ENCODE data around the gene CNGB1.
"Not testable (repeated sequence)": the region's sequence is repeated elsewhere in the genome, so short reads cannot be mapped to it uniquely, and the experiment has no call there.

DNA sequence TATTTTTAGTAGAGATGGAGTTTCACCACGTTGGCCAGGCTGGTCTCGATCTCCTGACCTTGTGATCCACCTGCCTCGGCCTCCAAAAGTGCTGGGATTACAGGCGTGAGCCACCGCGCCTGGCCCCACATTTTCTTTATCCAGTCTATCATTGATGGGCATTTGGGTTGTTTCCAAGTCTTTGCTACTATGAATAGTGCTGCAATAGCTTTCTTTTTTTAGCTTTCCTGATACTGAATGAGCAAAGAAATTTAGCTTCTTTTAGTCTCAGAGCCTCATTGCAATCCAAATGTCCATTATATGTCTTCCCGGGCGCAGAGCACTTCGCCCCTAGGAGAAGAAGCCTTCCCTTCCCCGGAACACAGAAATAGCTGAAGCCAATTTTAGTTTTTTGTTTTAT lies 112.9 kb downstream of the CNGB1 start:
- TF ChIP-seq, protein P1, sequence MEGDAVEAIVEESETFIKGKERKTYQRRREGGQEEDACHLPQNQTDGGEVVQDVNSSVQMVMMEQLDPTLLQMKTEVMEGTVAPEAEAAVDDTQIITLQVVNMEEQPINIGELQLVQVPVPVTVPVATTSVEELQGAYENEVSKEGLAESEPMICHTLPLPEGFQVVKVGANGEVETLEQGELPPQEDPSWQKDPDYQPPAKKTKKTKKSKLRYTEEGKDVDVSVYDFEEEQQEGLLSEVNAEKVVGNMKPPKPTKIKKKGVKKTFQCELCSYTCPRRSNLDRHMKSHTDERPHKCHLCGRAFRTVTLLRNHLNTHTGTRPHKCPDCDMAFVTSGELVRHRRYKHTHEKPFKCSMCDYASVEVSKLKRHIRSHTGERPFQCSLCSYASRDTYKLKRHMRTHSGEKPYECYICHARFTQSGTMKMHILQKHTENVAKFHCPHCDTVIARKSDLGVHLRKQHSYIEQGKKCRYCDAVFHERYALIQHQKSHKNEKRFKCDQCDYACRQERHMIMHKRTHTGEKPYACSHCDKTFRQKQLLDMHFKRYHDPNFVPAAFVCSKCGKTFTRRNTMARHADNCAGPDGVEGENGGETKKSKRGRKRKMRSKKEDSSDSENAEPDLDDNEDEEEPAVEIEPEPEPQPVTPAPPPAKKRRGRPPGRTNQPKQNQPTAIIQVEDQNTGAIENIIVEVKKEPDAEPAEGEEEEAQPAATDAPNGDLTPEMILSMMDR (IDR thresholded peaks at IDR 0.05) = not testable (repeated sequence)
- not testable (repeated sequence) for TF ChIP-seq POLR2A (IDR thresholded peaks at IDR 0.05)

Measured in uterus (tissue), 2 donors.